Osteocyte (in vitro differentiated cells): ENCODE measurements around the gene SLC39A12. TPM values are rescaled to one million over a fixed set of nuclear protein-coding genes. Genes with fewer than 3 reads are reported as not detected.
"Not testable (repeated sequence)": the region's sequence is repeated elsewhere in the genome, so short reads cannot be mapped to it uniquely, and the experiment has no call there.

Experiments used
- DNase-seq: peaks from one replicate; pipeline ENCODE4 v3.0.0; 2021; ENCODE audit warnings: mixed read lengths; ENCODE audit not compliant: unreplicated experiment; ENCODE audit errors: extremely low spot score
- H3K27ac Mint-ChIP-seq: one replicate; pipeline ENCODE4 v1.8.0; 2021; ENCODE audit warnings: mild to moderate bottlenecking, mixed read lengths; ENCODE audit not compliant: unreplicated experiment
- H3K27me3 Mint-ChIP-seq: one replicate; pipeline ENCODE4 v1.8.0; 2021; ENCODE audit warnings: mixed read lengths; ENCODE audit not compliant: unreplicated experiment
- H3K36me3 Mint-ChIP-seq: one replicate; pipeline ENCODE4 v1.8.0; 2021; ENCODE audit warnings: mixed read lengths; ENCODE audit not compliant: unreplicated experiment
- H3K4me1 Mint-ChIP-seq: one replicate; pipeline ENCODE4 v1.8.0; 2021; ENCODE audit warnings: mixed read lengths; ENCODE audit not compliant: unreplicated experiment
- H3K4me3 Mint-ChIP-seq: one replicate; pipeline ENCODE4 v1.8.0; 2021; ENCODE audit warnings: mild to moderate bottlenecking, moderate library complexity, mixed read lengths; ENCODE audit not compliant: unreplicated experiment
- H3K9me3 Mint-ChIP-seq: one replicate; pipeline ENCODE4 v1.8.0; 2021; ENCODE audit warnings: mixed read lengths; ENCODE audit not compliant: unreplicated experiment
- total RNA-seq: library from RNA; stranded (reverse); gene quantifications from 2 replicates; pipeline ENCODE4 v1.2.1, GENCODE V29; 2021
- TF ChIP-seq, protein P1 (sequence below): fragments of 200-600 bp; sonication (generic); IDR thresholded peaks from 2 replicates; pipeline ENCODE4 v1.5.0; 2021; ENCODE audit warnings: antibody characterized with exemption, mild to moderate bottlenecking, moderate library complexity

Gene SLC39A12
- total RNA-seq, 1 donor from 2014 or later, result not detected

DNA sequence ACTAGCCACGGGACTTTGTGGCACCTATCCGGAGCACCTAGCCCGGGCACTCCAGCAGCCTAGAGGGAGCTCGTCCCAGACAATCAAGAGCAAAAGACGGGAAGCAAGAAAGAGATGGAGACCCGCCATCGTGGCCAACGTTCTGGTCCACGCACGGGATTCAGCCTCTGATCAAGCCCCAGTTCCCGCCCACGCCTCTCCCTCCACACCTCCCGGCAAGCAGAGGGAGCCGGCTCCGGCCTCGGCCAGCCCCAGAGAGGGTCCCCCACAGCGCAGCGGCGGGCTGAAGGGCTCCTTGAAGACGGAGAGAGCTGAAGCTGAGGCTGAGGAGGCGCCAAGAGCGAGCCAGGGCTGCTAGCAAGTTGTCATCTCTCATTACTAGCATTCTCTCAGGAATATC is 992 bp upstream of the SLC39A12 start:
- DNase-seq, result no peak
- peaks cover 10% of the 10 kb centered on the region for H3K4me1 Mint-ChIP-seq
- TF ChIP-seq, protein P1, sequence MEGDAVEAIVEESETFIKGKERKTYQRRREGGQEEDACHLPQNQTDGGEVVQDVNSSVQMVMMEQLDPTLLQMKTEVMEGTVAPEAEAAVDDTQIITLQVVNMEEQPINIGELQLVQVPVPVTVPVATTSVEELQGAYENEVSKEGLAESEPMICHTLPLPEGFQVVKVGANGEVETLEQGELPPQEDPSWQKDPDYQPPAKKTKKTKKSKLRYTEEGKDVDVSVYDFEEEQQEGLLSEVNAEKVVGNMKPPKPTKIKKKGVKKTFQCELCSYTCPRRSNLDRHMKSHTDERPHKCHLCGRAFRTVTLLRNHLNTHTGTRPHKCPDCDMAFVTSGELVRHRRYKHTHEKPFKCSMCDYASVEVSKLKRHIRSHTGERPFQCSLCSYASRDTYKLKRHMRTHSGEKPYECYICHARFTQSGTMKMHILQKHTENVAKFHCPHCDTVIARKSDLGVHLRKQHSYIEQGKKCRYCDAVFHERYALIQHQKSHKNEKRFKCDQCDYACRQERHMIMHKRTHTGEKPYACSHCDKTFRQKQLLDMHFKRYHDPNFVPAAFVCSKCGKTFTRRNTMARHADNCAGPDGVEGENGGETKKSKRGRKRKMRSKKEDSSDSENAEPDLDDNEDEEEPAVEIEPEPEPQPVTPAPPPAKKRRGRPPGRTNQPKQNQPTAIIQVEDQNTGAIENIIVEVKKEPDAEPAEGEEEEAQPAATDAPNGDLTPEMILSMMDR, result no peak
- H3K4me3 Mint-ChIP-seq, result no peak overlapping the region
- no peak overlapping the region for H3K27ac Mint-ChIP-seq
- peaks cover 6% of the 10 kb centered on the region for H3K27me3 Mint-ChIP-seq
- H3K9me3 Mint-ChIP-seq, result no peaks in the 10 kb centered on the region
- H3K36me3 Mint-ChIP-seq, result no peaks in the 10 kb centered on the region

- H3K4me3 Mint-ChIP-seq, H3K4me1 Mint-ChIP-seq, DNase-seq, H3K27me3 Mint-ChIP-seq, H3K9me3 Mint-ChIP-seq, H3K36me3 Mint-ChIP-seq, H3K27ac Mint-ChIP-seq: not testable (repeated sequence)
These were observed 2.7 kb downstream of the SLC39A12 start for GRCh38 chr10:17954372-17954771.

- H3K27ac Mint-ChIP-seq, result no peak overlapping the region
- peaks cover 1% of the 10 kb centered on the region for H3K36me3 Mint-ChIP-seq
- peaks cover 3% of the 10 kb centered on the region for H3K9me3 Mint-ChIP-seq
- DNase-seq, result no peak
- peaks cover 5% of the 10 kb centered on the region for H3K27me3 Mint-ChIP-seq
- TF ChIP-seq, protein P1, result no peak
- H3K4me3 Mint-ChIP-seq, result no peak overlapping the region
- H3K4me1 Mint-ChIP-seq, result peaks cover 10% of the 10 kb centered on the region
These were observed 3.1 kb downstream of the SLC39A12 start for GRCh38 chr10:17954861-17955260.

GRCh38 chr10:17958049-17958448 is 6.3 kb downstream of the SLC39A12 start:
- TF ChIP-seq, protein P1, result no peak
- Mint-ChIP-seq H3K27ac (no peak overlapping the region), H3K4me1 (peaks cover 7% of the 10 kb centered on the region), H3K36me3 (peaks cover 1% of the 10 kb centered on the region), H3K27me3 (peaks cover 21% of the 10 kb centered on the region), H3K9me3 (peaks cover 8% of the 10 kb centered on the region), H3K4me3 (no peak overlapping the region)
- no peak for DNase-seq

DNA sequence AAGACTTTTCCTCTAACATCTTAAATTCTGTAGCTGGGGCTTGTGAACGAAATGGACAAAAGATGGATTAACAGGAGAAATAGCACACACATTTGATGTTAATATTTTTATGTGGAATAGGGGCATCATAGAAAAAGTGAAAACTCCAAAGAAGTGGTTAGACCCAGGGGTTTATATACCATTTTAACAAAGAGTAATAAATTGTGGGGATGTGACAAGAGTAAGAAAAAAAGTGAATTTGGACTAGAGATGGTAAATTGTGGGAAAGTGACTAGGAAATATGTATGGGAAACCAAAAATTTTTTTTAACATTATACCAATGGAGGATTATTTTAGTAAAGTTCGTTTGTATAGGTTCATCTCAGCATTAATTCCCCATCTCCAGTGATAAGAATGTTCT is 8.2 kb downstream of the SLC39A12 start:
- Mint-ChIP-seq H3K4me3 (no peak overlapping the region), H3K27me3 (peaks cover 23% of the 10 kb centered on the region)
- TF ChIP-seq, protein P1, result no peak

More for the DNA sequence above, 8.2 kb downstream of the SLC39A12 start:
- Mint-ChIP-seq H3K36me3 (peaks cover 1% of the 10 kb centered on the region), H3K27ac (no peak overlapping the region), H3K9me3 (peaks cover 8% of the 10 kb centered on the region), H3K4me1 (peaks cover 3% of the 10 kb centered on the region)
- DNase-seq, result no peak
